HepG2 (cell line): ENCODE data around the gene TGM1. TPM values are rescaled to one million over a fixed set of nuclear protein-coding genes. Genes with fewer than 3 reads are reported as not detected.

Experiments used
- ELF4 ChIP-seq: sonication (generic); formaldehyde crosslinking; IDR thresholded peaks from 2 replicates; pipeline ENCODE4 v1.5.0; 2020; ENCODE audit warnings: missing genetic modification reagents, mild to moderate bottlenecking, moderate library complexity, borderline replicate concordance
- FLYWCH1 ChIP-seq: sonication (generic); formaldehyde crosslinking; IDR thresholded peaks from 2 replicates; pipeline ENCODE4 v1.8.1; 2023; ENCODE audit warnings: mild to moderate bottlenecking, missing genetic modification reagents
- FOXK2 ChIP-seq: fragments of 450-650 bp; IDR thresholded peaks from 2 replicates; pipeline ENCODE4 v1.6.1; 2016
- GATAD1 ChIP-seq: IDR thresholded peaks from 2 replicates; pipeline ENCODE4 v1.6.1; 2016; ENCODE audit warnings: missing genetic modification reagents, missing compliant biosample characterization
- KLF6 ChIP-seq: IDR thresholded peaks from 2 replicates; pipeline ENCODE4 v1.8.0; 2016; ENCODE audit warnings: missing biosample characterization, missing genetic modification reagents
- MTA3 ChIP-seq: sonication (generic); formaldehyde crosslinking; IDR thresholded peaks from 2 replicates; pipeline ENCODE4 v1.4.0; 2020; ENCODE audit warnings: missing genetic modification reagents
- MTF2 ChIP-seq: sonication (generic); formaldehyde crosslinking; IDR thresholded peaks from 2 replicates; pipeline ENCODE4 v1.5.0; 2020; ENCODE audit warnings: missing genetic modification reagents, borderline replicate concordance
- MXD4 ChIP-seq: IDR thresholded peaks from 2 replicates; pipeline ENCODE4 v1.6.1; 2016; ENCODE audit warnings: mild to moderate bottlenecking, missing biosample characterization, missing genetic modification reagents
- NFRKB ChIP-seq: fragments of 450-650 bp; IDR thresholded peaks from 2 replicates; pipeline ENCODE4 v1.6.1; 2017
- TSC22D2 ChIP-seq: sonication (generic); formaldehyde crosslinking; IDR thresholded peaks from 2 replicates; pipeline ENCODE4 v1.5.1; 2020; ENCODE audit warnings: missing genetic modification reagents, mild to moderate bottlenecking, borderline replicate concordance
- XRCC5 ChIP-seq: fragments of 200-400 bp; formaldehyde crosslinking; optimal IDR thresholded peaks from 2 replicates; pipeline ENCODE3; 2017; ENCODE audit warnings: mild to moderate bottlenecking, low read length
- ZFP36L1 ChIP-seq: sonication (generic); formaldehyde crosslinking; IDR thresholded peaks from 2 replicates; pipeline ENCODE4 v1.8.0; 2022; ENCODE audit warnings: mild to moderate bottlenecking, missing genetic modification reagents, moderate library complexity
- ZNF17 ChIP-seq: sonication (generic); formaldehyde crosslinking; IDR thresholded peaks from 2 replicates; pipeline ENCODE4 v1.5.0; 2020; ENCODE audit warnings: mild to moderate bottlenecking, missing genetic modification reagents
- ZNF253 ChIP-seq: sonication (generic); formaldehyde crosslinking; IDR thresholded peaks from 2 replicates; pipeline ENCODE4 v1.8.0; 2022; ENCODE audit warnings: mild to moderate bottlenecking, missing genetic modification reagents, borderline replicate concordance
- ZNF260 ChIP-seq: sonication (generic); formaldehyde crosslinking; IDR thresholded peaks from 2 replicates; pipeline ENCODE4 v1.4.0; 2020; ENCODE audit warnings: missing genetic modification reagents, low read depth, mild to moderate bottlenecking, borderline replicate concordance
- ZNF34 ChIP-seq: sonication (generic); formaldehyde crosslinking; IDR thresholded peaks from 2 replicates; pipeline ENCODE4 v1.4.0; 2020; ENCODE audit warnings: mild to moderate bottlenecking, missing genetic modification reagents, borderline replicate concordance
- ZNF431 ChIP-seq: sonication (generic); formaldehyde crosslinking; IDR thresholded peaks from 2 replicates; pipeline ENCODE4 v1.9.0; 2022; ENCODE audit warnings: missing genetic modification reagents, low read depth, mild to moderate bottlenecking, borderline replicate concordance
- ZNF558 ChIP-seq: sonication (generic); formaldehyde crosslinking; IDR thresholded peaks from 2 replicates; pipeline ENCODE4 v1.9.0; 2022; ENCODE audit warnings: mild to moderate bottlenecking, missing genetic modification reagents, borderline replicate concordance
- ZNF678 ChIP-seq: sonication (generic); formaldehyde crosslinking; IDR thresholded peaks from 2 replicates; pipeline ENCODE4 v1.4.0; 2020; ENCODE audit warnings: mild to moderate bottlenecking, missing genetic modification reagents
- ZNF773 ChIP-seq: sonication (generic); formaldehyde crosslinking; IDR thresholded peaks from 2 replicates; pipeline ENCODE4 v1.4.0; 2020; ENCODE audit warnings: missing genetic modification reagents, borderline replicate concordance
- ZZZ3 ChIP-seq: sonication (generic); formaldehyde crosslinking; IDR thresholded peaks from 2 replicates; pipeline ENCODE4 v1.4.0; 2020; ENCODE audit warnings: missing genetic modification reagents, mild to moderate bottlenecking, borderline replicate concordance
- polyA plus RNA-seq, 8 experiments: library from polyadenylated mRNA; depleted of rRNA in 3 of 8; stranded (reverse) in 7 of 8; unstranded in 1 of 8; fragments of >200 nt; fragmentation: Illumina TruSeq in 4 of 8; extraction: Trizol in 4 of 8; gene quantifications; 2 replicates each; pipeline versions ENCODE4 v1.2.1 to v1.2.3, GENCODE V29; 2011 to 2016; ENCODE audit warnings: low read depth in 4 of 8, missing spikeins in 1 of 8, mixed read lengths in 1 of 8; ENCODE audit not compliant: insufficient read depth in 1 of 8
- total RNA-seq, 5 experiments: library from RNA; depleted of rRNA; stranded (reverse); fragments of >200 nt; fragmentation: Illumina TruSeq; extraction: Trizol; gene quantifications; 2 replicates each; pipeline ENCODE4 v1.2.3, GENCODE V29; 2016; ENCODE audit warnings: low read depth in 1 of 5
- TF ChIP-seq, protein P1 (sequence below): sonication (generic); formaldehyde crosslinking; IDR thresholded peaks from 2 replicates; pipeline ENCODE4 v1.5.0; 2020; ENCODE audit warnings: missing genetic modification reagents
- TF ChIP-seq, protein P2 (sequence below): IDR thresholded peaks from 2 replicates; pipeline ENCODE4 v1.6.1; 2016; ENCODE audit warnings: low read depth
- TF ChIP-seq, protein P3 (sequence below): IDR thresholded peaks from 2 replicates; pipeline ENCODE4 v1.6.1; 2016
- TF ChIP-seq, protein P4 (sequence below): sonication (generic); formaldehyde crosslinking; IDR thresholded peaks from 2 replicates; pipeline ENCODE4 v1.5.0; 2020; ENCODE audit warnings: missing genetic modification reagents

TGM1 gene
- total and polyA plus RNA-seq, 2 of the 13 experiments (the other 11 are each of a cell fraction or from before 2014, with no cell fraction given): 3.2 to 10.6 TPM

DNA sequence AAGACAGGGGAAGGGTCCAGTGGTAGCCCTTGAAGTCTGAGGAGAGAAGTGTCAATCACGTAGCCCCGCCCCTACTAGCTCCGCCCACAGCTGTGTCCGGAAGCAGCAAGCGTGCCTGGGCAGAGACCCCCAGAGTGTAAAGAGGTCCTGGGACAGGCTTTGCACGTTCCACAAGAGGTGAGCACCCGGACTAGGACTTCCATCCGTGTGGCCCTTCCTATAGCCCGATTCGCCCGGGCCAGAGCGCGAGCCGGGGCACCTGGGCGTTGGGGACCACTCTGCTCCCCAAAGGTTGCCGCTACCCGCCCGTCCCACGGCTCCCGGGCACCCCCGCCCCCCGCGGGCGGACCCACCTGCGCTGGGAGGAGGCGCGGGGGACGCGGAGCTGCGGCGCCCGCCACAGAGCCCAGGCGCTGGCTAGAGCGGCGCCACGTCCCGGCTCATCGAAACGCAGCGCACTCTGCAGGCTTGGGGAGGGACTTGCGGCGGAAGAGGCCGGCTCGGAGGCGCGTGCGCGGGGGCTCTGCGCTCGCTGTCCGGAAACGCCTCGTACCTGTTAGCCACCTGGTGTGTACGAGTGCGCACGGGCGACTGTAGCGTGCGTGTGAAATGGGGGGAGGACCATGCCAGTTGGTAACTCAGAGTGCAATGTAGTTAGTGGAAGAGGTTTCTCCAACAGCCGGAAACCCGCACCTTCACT lies 8.3 kb upstream of the TGM1 start, which contains the start of gene RABGGTA (continued):
- TF ChIP-seq, protein P1, sequence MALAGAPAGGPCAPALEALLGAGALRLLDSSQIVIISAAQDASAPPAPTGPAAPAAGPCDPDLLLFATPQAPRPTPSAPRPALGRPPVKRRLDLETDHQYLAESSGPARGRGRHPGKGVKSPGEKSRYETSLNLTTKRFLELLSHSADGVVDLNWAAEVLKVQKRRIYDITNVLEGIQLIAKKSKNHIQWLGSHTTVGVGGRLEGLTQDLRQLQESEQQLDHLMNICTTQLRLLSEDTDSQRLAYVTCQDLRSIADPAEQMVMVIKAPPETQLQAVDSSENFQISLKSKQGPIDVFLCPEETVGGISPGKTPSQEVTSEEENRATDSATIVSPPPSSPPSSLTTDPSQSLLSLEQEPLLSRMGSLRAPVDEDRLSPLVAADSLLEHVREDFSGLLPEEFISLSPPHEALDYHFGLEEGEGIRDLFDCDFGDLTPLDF (CRISPR knock-in tag): peak; percentile 95
- TF ChIP-seq TSC22D2 (CRISPR knock-in tag): peak; percentile 91
- TF ChIP-seq ZNF34: peak; percentile 99
- TF ChIP-seq ZNF253 (CRISPR knock-in tag): peak; percentile 92; the same call in 1 of the 2 replicates
- TF ChIP-seq ZNF17 (CRISPR knock-in tag): peak; percentile 56; the same call in 1 of the 2 replicates
- TF ChIP-seq FLYWCH1 (CRISPR knock-in tag): peak; percentile 97
- peak; percentile 100 for TF ChIP-seq XRCC5
- peak; percentile 96 for TF ChIP-seq ZNF773 (CRISPR knock-in tag)
- peak; percentile 99 for TF ChIP-seq KLF6
- TF ChIP-seq, protein P2, sequence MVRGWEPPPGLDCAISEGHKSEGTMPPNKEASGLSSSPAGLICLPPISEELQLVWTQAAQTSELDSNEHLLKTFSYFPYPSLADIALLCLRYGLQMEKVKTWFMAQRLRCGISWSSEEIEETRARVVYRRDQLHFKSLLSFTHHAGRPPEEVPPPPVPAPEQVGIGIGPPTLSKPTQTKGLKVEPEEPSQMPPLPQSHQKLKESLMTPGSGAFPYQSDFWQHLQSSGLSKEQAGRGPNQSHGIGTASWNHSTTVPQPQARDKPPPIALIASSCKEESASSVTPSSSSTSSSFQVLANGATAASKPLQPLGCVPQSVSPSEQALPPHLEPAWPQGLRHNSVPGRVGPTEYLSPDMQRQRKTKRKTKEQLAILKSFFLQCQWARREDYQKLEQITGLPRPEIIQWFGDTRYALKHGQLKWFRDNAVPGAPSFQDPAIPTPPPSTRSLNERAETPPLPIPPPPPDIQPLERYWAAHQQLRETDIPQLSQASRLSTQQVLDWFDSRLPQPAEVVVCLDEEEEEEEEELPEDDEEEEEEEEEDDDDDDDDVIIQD (CRISPR knock-in tag): peak; percentile 100
- peak; percentile 100 for TF ChIP-seq MXD4 (CRISPR knock-in tag)
- TF ChIP-seq MTF2: peak; percentile 91
- no peak for TF ChIP-seq NFRKB
- peak; percentile 97; the same call in 1 of the 2 replicates for TF ChIP-seq ZZZ3 (CRISPR knock-in tag)
- TF ChIP-seq, protein P3, sequence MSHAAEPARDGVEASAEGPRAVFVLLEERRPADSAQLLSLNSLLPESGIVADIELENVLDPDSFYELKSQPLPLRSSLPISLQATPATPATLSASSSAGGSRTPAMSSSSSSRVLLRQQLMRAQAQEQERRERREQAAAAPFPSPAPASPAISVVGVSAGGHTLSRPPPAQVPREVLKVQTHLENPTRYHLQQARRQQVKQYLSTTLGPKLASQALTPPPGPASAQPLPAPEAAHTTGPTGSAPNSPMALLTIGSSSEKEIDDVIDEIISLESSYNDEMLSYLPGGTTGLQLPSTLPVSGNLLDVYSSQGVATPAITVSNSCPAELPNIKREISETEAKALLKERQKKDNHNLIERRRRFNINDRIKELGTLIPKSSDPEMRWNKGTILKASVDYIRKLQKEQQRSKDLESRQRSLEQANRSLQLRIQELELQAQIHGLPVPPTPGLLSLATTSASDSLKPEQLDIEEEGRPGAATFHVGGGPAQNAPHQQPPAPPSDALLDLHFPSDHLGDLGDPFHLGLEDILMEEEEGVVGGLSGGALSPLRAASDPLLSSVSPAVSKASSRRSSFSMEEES: peak; percentile 92
- TF ChIP-seq, protein P4, sequence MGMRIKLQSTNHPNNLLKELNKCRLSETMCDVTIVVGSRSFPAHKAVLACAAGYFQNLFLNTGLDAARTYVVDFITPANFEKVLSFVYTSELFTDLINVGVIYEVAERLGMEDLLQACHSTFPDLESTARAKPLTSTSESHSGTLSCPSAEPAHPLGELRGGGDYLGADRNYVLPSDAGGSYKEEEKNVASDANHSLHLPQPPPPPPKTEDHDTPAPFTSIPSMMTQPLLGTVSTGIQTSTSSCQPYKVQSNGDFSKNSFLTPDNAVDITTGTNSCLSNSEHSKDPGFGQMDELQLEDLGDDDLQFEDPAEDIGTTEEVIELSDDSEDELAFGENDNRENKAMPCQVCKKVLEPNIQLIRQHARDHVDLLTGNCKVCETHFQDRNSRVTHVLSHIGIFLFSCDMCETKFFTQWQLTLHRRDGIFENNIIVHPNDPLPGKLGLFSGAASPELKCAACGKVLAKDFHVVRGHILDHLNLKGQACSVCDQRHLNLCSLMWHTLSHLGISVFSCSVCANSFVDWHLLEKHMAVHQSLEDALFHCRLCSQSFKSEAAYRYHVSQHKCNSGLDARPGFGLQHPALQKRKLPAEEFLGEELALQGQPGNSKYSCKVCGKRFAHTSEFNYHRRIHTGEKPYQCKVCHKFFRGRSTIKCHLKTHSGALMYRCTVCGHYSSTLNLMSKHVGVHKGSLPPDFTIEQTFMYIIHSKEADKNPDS (CRISPR knock-in tag): peak; percentile 89; the same call in 1 of the 2 replicates
- peak; percentile 73; the same call in 1 of the 2 replicates for TF ChIP-seq FOXK2
- TF ChIP-seq MTA3 (CRISPR knock-in tag): no peak
- TF ChIP-seq ZNF558: peak; percentile 100; the same call in 1 of the 2 replicates
- TF ChIP-seq ZNF431 (CRISPR knock-in tag): peak; percentile 100
- TF ChIP-seq ELF4 (CRISPR knock-in tag): peak; percentile 97
- TF ChIP-seq GATAD1: peak; percentile 95
- no peak for TF ChIP-seq ZNF260
- TF ChIP-seq ZNF678 (CRISPR knock-in tag): peak; percentile 94; the same call in 1 of the 2 replicates
- peak; percentile 100 for TF ChIP-seq ZFP36L1 (CRISPR knock-in tag)
